NCI-H2227 (cell line): ENCODE measurements around the gene TSPEAR.

Experiments
- DNase-seq: peaks from one replicate; lab custom pipeline; 2025; ENCODE audit not compliant: unreplicated experiment; lab: John Stamatoyannopoulos, UW

The TSPEAR gene

DNA sequence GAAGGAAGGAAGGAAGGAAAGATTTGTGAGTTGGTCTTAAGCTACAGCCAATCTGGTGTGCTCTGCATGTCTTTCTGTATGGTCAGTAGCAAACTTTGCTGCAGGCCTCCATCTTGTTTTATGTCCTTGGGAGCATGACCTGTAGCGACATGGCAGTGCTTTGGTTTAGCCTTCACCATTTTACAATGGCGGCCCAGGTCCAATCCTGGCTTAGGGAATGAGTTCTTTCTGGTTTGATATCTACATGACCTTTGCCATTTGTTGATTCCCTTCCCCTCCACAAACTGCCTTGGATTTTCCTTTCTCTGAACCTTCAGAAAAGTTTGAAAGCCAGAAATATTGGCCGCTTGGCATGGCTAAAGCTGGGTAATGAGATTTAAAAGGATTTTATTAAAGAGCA, 30.5 kb upstream of the TSPEAR start:
- DNase-seq, result no peak

DNA sequence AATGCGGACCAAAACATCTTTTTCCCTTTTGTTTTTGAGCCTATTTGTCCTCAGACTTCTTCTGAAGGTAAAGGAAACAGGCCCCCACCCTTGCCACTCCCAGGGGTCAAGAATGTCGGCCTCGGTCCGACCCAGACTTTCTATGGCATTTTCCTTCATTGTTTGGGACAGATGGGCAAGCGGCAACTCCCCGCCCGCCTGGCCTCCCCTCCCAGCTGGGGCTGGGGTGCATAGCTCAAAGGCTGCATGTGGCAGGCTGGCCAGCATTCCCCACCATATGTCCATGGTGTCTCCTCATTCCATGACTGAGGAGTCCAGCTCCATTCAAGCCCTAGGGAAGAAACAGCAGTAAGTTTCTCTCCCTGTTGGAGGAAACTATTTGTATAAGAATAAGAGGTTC, 29.4 kb upstream of the TSPEAR start:
- DNase-seq, result no peak

DNA sequence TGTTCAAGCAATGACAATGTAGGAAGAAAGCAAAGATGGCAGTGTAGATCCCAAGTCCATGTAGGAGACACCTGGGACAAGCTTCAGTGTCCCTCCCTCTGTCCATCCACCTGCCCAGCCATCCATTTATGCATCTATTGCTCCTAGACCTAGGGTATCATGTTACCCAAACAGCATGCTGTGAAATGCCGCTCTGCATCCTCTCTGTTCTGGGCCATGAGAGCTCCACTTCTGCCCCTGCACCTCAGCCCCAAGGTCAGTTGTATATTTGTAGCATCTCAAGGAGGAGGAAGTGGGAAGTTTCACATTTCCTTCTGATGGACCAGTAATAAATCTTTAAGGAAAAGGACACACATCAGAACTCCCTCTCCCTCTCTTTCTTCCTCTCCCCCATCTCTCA, 27.9 kb upstream of the TSPEAR start:
- DNase-seq, result no peak

DNA sequence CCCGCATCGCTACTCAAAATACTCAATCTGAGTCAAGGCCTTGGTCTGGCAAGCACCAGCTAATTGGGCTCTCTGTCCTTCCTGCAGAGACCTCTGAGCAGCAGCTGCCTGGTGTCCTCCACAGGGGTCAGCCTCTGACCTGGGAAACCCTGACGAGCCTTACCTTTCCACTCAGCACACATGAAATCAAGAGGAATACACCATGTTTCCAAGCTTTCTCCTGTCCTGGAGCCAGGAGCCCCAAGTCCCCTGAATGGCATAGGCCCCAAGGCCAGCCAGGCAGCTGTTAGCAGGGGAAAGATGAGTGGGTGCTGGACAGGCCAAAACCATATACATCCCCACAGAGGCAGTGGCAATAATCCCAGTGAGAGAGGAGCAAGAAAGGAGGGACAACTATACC, 27.2 kb upstream of the TSPEAR start:
- DNase-seq, result no peak

- peak; percentile 56 for DNase-seq
These were observed 26.5 kb upstream of the TSPEAR start for GRCh38 chr21:44737706-44738354.

DNA sequence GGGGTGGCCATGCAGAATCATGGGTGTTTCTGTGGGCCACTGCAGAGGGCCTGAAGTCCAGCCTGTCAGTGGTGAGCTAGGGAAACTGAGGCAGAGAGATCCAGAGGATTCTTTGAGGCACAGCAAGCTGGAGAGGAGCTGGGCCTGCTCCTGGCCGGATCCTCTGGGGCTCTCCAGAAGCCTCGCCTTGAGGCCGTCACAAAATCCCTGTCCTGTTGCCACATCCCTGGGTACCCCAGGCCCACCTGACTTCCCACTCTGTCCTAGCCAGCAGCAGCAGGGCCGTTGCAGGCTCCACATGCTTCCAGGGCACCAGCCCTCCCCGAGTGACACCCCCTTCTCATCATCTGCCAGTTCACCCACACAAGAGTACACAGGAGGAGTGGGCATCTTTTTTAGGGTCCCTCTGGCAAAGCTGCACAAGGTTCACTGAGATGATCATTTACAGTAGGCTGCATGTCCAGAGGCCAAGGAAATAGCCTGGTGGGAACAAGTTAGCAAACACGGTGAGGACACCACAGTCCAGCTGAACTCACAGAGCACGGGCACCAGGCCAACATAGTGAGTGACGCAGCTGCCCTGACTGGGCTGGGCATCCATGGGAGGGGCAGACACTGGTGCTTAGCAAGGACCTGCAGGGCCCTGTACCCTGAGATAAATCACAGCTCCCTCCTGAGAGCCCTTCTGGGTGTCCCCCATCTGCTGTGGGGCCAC, 25.1 kb upstream of the TSPEAR start:
- DNase-seq, result no peak

GRCh38 chr21:44735821-44736220, 24.4 kb upstream of the TSPEAR start:
- no peak for DNase-seq

- no peak for DNase-seq
These were observed 23.5 kb upstream of the TSPEAR start for GRCh38 chr21:44734841-44735240.

DNA sequence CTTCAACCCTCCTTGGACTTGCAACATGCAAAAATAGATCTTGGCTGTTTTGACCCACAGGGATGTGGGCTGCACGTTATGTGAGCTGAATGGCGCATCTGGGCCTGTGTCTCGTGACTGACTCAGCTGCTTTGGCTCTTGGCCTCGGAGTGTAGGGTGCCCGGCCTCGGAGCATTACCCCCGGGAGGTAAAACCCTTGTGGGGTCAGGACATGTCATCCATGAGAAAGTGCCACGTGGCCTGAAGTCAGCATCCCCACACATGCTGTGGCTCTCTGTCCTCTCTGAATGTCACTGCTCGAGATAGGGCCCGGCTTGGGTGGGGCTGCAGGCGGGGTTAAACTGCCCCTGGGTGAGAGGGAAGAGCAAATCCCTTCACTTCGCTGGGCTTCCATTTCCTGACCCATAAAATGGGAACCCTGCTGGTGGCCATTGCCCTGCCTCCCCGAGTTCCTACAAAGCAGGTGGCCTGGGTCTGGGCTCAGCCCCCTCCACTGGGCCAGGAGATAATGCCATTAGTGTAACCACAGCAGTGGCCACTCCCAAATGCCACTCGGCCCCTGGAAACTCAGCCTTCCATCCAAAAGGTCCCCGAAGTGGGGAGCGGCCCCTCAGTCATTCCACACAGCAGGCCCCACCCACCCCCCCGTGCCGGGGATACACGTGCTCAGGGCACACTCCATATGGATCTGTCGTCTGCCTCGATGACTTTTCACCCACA, 22.8 kb upstream of the TSPEAR start:
- no peak for DNase-seq

DNA sequence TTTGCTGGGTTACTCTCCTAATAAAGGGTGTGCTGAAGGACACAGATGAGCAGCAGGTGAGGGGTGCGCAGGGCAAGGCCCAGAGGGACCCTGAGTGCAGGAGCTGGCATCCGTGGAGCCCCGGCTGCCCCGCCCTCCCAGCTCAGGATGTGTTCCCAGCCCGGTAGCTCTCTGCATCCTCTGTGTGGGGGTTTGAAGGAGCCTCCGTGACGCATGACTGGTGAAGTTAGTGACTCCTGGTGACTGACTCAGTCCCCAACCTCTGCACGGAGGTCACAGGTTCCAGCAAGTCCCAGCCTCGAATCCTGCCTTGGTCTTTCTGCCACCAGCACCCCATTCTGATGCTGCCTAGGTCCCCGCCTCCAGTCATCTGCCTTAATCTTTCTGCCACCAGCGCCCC, 21.6 kb upstream of the TSPEAR start:
- DNase-seq, result no peak

- no peak for DNase-seq
These were observed 20.9 kb upstream of the TSPEAR start for GRCh38 chr21:44732263-44732662.

DNA sequence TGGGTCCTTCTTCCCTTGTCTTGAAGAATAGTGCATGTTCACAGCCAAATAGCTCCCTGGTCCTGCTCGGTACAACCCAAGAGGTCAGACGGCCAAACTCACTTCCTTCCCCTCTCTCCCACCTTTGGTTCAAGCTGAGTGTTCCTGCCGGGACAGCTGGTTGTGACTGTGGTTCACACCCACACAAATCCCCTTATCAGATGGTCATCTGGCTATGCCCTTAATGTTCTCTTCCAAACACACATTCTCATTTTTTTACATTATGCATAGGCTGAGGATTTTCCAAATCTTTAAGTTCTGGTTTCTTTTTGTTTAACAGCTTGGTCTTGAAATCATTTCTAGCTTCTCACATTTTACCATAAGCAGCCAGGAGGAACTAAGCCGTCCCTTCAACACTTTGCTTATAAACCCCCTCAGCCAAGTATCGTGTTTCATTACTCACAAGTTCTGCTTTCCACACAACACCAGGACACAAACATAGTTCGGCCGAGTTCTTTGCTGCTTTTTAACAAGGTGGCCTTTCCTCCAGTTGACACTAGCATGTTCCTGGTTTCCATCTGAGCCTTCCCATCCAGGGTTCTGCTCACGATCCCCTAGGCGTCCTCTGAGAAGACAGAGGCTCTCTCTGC, 19.7 kb upstream of the TSPEAR start:
- no peak for DNase-seq

- no peak for DNase-seq
These were observed 18.6 kb upstream of the TSPEAR start for GRCh38 chr21:44730028-44730395.

GRCh38 chr21:44729336-44730027, 18.1 kb upstream of the TSPEAR start:
- DNase-seq, result no peak

DNA sequence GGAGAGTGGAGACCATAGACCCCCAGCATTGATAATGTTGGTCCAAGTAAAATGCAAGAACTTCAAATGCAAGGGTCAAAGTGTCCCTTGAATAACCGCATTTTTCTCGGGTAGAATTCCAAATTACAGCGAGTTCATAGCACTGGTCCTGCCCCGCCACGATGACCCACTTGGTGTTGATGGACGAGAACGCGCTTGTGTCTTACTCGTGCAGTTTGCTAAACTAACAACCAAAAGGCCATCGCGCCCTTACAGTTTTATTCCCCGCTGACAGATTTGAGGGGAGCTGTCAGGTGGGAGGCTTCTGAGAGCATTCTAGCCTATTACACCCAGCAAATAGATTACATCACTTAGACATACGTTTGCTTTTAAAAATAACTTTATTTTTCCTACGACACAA, 17.3 kb upstream of the TSPEAR start:
- no peak for DNase-seq

DNA sequence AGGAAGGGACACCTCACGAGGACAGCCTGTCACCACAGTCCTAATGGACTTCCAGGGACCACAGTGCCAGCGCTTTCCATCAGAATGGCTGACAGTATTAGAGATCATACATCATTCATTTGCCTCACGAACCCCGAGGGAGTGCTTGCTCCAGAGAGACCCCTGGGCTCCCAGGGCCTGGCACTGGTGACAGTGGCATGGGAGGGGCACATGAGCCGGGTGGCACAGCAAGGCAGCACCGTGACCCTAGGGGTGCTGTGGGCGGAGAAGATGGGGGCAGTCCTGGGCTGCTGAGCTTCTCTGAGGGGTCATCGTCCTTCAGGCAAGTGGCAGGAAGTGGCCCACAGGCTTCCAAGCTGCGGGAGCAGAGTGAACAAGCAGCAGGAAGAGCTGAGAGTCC, 16.4 kb upstream of the TSPEAR start:
- DNase-seq, result no peak

DNA sequence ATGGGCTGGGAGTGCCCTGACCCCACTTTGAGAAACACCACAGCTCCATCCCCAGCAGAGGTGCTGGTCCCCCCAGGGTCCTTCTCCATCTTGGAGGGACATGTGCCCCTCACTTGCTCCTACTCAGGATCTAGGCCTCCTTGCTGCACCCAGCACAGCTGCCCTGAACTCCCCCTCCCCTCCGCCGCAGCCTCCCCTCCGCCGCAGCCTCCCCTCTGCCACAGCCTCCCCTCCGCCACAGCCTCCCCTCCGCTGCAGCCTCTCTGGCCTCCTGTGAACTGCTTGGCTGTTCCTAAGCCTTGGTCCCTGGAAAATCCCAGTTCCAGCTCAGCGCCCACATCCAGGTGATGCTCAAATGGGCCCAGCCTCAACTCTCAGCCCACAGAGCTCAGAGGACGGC, 15.9 kb upstream of the TSPEAR start:
- no peak for DNase-seq

DNA sequence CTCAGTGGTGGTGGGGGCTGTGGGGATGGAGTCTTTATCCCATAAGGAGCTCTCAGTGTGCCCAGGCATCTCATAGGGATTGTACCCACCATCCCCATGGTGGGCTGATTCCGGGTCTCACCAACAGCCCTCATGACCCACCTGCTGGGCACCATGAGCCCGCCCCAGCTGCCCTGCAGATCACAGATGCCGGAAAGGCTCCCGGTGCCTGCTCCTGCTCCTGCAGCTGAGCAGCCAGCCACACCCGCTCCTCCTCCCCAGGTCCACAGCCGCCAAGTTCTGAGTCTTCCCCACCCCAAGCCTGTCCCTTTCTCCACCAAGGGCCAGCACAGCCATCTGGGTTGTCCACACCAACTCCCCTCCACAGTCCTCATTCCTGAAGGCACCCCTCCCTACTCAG, 15.5 kb upstream of the TSPEAR start:
- no peak for DNase-seq

GRCh38 chr21:44724926-44725325, 13.6 kb upstream of the TSPEAR start:
- DNase-seq, result no peak

GRCh38 chr21:44724196-44724595, 12.8 kb upstream of the TSPEAR start:
- no peak for DNase-seq
